ENCODE results near the gene MVB12B. TPM values are rescaled to one million over a fixed set of nuclear protein-coding genes. Genes with fewer than 3 reads are reported as not detected.
"Not testable (repeated sequence)": the region's sequence is repeated elsewhere in the genome, so short reads cannot be mapped to it uniquely, and the experiment has no call there.

The MVB12B gene
- total RNA-seq, 1 donor from 2014 or later: 16.5 TPM

- no peaks in the 10 kb centered on the region for H3K27me3 ChIP-seq
- H3K4me3 ChIP-seq: no peak overlapping the region
- TF ChIP-seq POLR2AphosphoS5 (IDR thresholded peaks at IDR 0.05; ENCODE audit: insufficient read depth in 1 of 2, low read depth in 1 of 2) (no peak), CTCF (IDR thresholded peaks at IDR 0.05) (no peak), POLR2A (IDR thresholded peaks at IDR 0.05) (no peak)
- no peaks in the 10 kb centered on the region for H3K36me3 ChIP-seq
- H3K4me1 ChIP-seq: no peaks in the 10 kb centered on the region
- intact Hi-C loops (cut with DNase I): no loop called here
- H3K27ac ChIP-seq: no peak overlapping the region
- DNase-seq (ENCODE audit: extremely low spot score in 2 of 2): no peak
- H3K9me3 ChIP-seq: no peaks in the 10 kb centered on the region
Measured at GRCh38 chr9:126475933-126476555, 149.4 kb downstream of the MVB12B start.

GRCh38 chr9:126477432-126477831 is 150.8 kb downstream of the MVB12B start:
- H3K36me3 ChIP-seq; H3K4me1 ChIP-seq; DNase-seq (ENCODE audit: extremely low spot score in 2 of 2); H3K27ac ChIP-seq; H3K9me3 ChIP-seq; H3K27me3 ChIP-seq; H3K4me3 ChIP-seq; intact Hi-C loops (cut with DNase I): not testable (repeated sequence)

- H3K27ac ChIP-seq: no peak overlapping the region
- DNase-seq (ENCODE audit: extremely low spot score in 2 of 2): no peak
- no peak overlapping the region for H3K4me3 ChIP-seq
- no peaks in the 10 kb centered on the region for H3K27me3 ChIP-seq
- TF ChIP-seq CTCF (IDR thresholded peaks at IDR 0.05): no peak
- no peak for TF ChIP-seq POLR2AphosphoS5 (IDR thresholded peaks at IDR 0.05; ENCODE audit: insufficient read depth in 1 of 2, low read depth in 1 of 2)
- TF ChIP-seq POLR2A (IDR thresholded peaks at IDR 0.05): no peak
- H3K36me3 ChIP-seq: no peaks in the 10 kb centered on the region
- H3K9me3 ChIP-seq: no peaks in the 10 kb centered on the region
- no peaks in the 10 kb centered on the region for H3K4me1 ChIP-seq
- intact Hi-C loops (cut with DNase I): no loop called here
Measured at GRCh38 chr9:126478216-126478981, 151.8 kb downstream of the MVB12B start.

GRCh38 chr9:126479515-126479914 is 152.9 kb downstream of the MVB12B start:
- Histone ChIP-seq H3K4me3 (no peak overlapping the region), H3K9me3 (no peaks in the 10 kb centered on the region), H3K27ac (no peak overlapping the region), H3K36me3 (no peaks in the 10 kb centered on the region), H3K4me1 (no peaks in the 10 kb centered on the region), H3K27me3 (no peaks in the 10 kb centered on the region)
- intact Hi-C loops (cut with DNase I): no loop called here
- TF ChIP-seq CTCF (IDR thresholded peaks at IDR 0.05) (no peak), POLR2AphosphoS5 (IDR thresholded peaks at IDR 0.05; ENCODE audit: insufficient read depth in 1 of 2, low read depth in 1 of 2) (no peak), POLR2A (IDR thresholded peaks at IDR 0.05) (no peak)
- DNase-seq (ENCODE audit: extremely low spot score in 2 of 2): no peak

- no peak for DNase-seq (ENCODE audit: extremely low spot score in 2 of 2)
- Histone ChIP-seq H3K4me1 (no peaks in the 10 kb centered on the region), H3K4me3 (no peak overlapping the region), H3K36me3 (no peaks in the 10 kb centered on the region), H3K27ac (no peak overlapping the region), H3K27me3 (no peaks in the 10 kb centered on the region), H3K9me3 (no peaks in the 10 kb centered on the region)
- intact Hi-C loops (cut with DNase I): loop anchor here (10.0 kb wide), 1 partner anchor 146 kb away; no protein-coding TSS in a partner anchor
- no peak for TF ChIP-seq CTCF (IDR thresholded peaks at IDR 0.05)
- TF ChIP-seq POLR2AphosphoS5 (IDR thresholded peaks at IDR 0.05; ENCODE audit: insufficient read depth in 1 of 2, low read depth in 1 of 2): no peak
- no peak for TF ChIP-seq POLR2A (IDR thresholded peaks at IDR 0.05)
Measured at GRCh38 chr9:126480813-126481212, 154.2 kb downstream of the MVB12B start.

All from vagina (tissue), 2 donors.